Left ventricle myocardium inferior (tissue), 1 donor: ENCODE results near the gene ZNF562. TPM values are rescaled to one million over a fixed set of nuclear protein-coding genes. Genes with fewer than 3 reads are reported as not detected.

Source experiments
- DNase-seq: peaks from one replicate; pipeline ENCODE4 v3.0.0-alpha.2; 2020
- H3K27ac ChIP-seq: fragments of 200-600 bp; replicated peaks from 2 replicates; pipeline ENCODE4 v1.8.0; 2021
- H3K27me3 ChIP-seq: fragments of 200-600 bp; 2 replicates; pipeline ENCODE4 v1.8.0; 2021; ENCODE audit warnings: low read depth
- H3K36me3 ChIP-seq: fragments of 200-600 bp; 2 replicates; pipeline ENCODE4 v1.8.0; 2021
- H3K4me1 ChIP-seq: fragments of 200-600 bp; 2 replicates; pipeline ENCODE4 v1.8.0; 2021
- H3K4me3 ChIP-seq: fragments of 200-600 bp; 2 replicates; pipeline ENCODE4 v1.8.0; 2021; ENCODE audit warnings: mild to moderate bottlenecking, moderate library complexity
- H3K9me3 ChIP-seq: fragments of 200-600 bp; replicated peaks from 2 replicates; pipeline ENCODE4 v1.8.0; 2021
- intact Hi-C: fragments of 100-400 bp; cut with micrococcal nuclease; formaldehyde crosslinking; loops from one replicate; pipeline ENCODE4 v1.11.0; 2022
- total RNA-seq: library from RNA; stranded (reverse); fragmentation: NEBNext Ultra II Directional; extraction: Animal tissue kit (Norgen Biotek cat#: 25700); gene quantifications from one replicate; pipeline ENCODE4 v1.2.1, GENCODE V29; 2021
- TF ChIP-seq, protein P1 (sequence below): fragments of 200-600 bp; IDR thresholded peaks from 2 replicates; pipeline ENCODE4 v1.8.0; 2021; ENCODE audit warnings: antibody characterized with exemption, mild to moderate bottlenecking, borderline replicate concordance
- donor health status: DM: no; HTN: yes; CAD: no; lungs with severe emphysema.

ZNF562 gene
- total RNA-seq, 1 donor from 2014 or later: 19.5 TPM

DNA sequence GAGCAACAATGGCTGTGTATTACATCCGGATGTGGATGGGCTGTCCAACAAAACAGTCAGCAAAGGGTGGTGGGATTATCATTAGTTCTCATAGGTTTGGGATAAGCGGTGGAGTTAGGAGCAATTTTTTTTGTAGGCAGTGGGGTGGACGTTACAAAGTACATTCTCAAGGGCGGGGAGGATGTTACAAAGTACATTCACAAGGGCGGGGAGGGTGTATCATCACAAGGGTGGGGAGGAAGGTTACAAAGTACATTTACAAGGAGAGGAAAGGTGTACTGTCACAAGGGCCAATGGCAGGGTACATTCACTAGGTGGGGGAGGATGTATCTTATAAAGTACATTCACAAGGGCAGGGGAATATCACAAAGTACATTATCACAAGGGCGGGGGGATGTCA lies 33.1 kb downstream of the ZNF562 start:
- intact Hi-C loops: no loop called here
- no peak overlapping the region for H3K4me3 ChIP-seq

GRCh38 chr19:9640956-9641355 lies 33.9 kb downstream of the ZNF562 start:
- H3K27me3 ChIP-seq: no peaks in the 10 kb centered on the region
- DNase-seq: no peak
- no peak overlapping the region for H3K27ac ChIP-seq
- no peaks in the 10 kb centered on the region for H3K9me3 ChIP-seq
- intact Hi-C loops: no loop called here
- no peaks in the 10 kb centered on the region for H3K4me1 ChIP-seq
- TF ChIP-seq, protein P1, sequence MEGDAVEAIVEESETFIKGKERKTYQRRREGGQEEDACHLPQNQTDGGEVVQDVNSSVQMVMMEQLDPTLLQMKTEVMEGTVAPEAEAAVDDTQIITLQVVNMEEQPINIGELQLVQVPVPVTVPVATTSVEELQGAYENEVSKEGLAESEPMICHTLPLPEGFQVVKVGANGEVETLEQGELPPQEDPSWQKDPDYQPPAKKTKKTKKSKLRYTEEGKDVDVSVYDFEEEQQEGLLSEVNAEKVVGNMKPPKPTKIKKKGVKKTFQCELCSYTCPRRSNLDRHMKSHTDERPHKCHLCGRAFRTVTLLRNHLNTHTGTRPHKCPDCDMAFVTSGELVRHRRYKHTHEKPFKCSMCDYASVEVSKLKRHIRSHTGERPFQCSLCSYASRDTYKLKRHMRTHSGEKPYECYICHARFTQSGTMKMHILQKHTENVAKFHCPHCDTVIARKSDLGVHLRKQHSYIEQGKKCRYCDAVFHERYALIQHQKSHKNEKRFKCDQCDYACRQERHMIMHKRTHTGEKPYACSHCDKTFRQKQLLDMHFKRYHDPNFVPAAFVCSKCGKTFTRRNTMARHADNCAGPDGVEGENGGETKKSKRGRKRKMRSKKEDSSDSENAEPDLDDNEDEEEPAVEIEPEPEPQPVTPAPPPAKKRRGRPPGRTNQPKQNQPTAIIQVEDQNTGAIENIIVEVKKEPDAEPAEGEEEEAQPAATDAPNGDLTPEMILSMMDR: no peak
- H3K4me3 ChIP-seq: no peak overlapping the region
- peaks cover 23% of the 10 kb centered on the region for H3K36me3 ChIP-seq

More for the DNA sequence above, 33.1 kb downstream of the ZNF562 start:
- peaks cover 23% of the 10 kb centered on the region for H3K36me3 ChIP-seq
- TF ChIP-seq, protein P1: no peak
- no peaks in the 10 kb centered on the region for H3K4me1 ChIP-seq
- H3K27me3 ChIP-seq: no peaks in the 10 kb centered on the region
- H3K27ac ChIP-seq: no peak overlapping the region
- no peak for DNase-seq
- no peaks in the 10 kb centered on the region for H3K9me3 ChIP-seq

DNA sequence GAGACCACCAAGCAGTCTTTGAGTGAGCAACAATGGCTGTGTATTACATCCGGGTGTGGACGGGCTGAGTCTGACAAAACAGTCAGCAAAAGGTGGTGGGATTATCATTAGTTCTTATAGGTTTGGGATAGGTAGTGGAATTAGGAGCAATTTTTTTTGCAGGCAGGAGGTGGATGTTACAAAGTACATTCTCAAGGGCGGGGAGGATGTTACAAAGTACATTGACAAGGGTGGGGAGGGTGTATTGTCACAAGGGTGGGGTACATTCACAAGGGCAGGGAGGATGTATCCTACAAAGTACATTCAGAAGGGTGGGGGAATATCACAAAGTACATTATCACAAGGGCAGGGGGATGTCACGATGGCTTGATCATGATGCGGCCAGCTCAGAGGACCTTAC lies 38.9 kb downstream of the ZNF562 start:
- DNase-seq: no peak
- no peak overlapping the region for H3K27ac ChIP-seq
- no peaks in the 10 kb centered on the region for H3K9me3 ChIP-seq
- intact Hi-C loops: no loop called here
- H3K4me3 ChIP-seq: no peak overlapping the region
- no peaks in the 10 kb centered on the region for H3K27me3 ChIP-seq
- H3K4me1 ChIP-seq: peaks cover 6% of the 10 kb centered on the region
- peaks cover 35% of the 10 kb centered on the region for H3K36me3 ChIP-seq
- TF ChIP-seq, protein P1: no peak

DNA sequence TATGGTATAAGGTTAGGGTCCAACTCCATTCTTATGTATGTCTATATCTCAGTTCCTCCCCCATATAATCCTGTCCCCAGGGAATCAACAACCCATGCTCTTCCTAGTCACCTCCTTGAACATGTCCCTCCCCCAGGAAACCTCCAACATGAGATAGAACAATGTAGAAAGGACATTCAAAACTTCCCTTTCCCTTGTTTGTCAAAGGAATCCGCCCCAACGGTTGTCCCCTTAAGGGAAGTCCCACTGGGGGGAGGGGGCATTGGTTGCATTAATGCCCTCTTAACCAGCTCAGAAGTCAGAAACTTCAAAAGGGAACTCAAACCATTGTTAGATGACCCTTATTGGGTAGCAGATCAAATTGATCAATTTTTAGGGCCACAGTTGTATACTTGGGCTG lies 47.0 kb downstream of the ZNF562 start:
- intact Hi-C loops: loop anchor here (5.0 kb wide), 1 partner anchor 169 kb away; no protein-coding TSS in a partner anchor
- no peaks in the 10 kb centered on the region for H3K9me3 ChIP-seq
- no peaks in the 10 kb centered on the region for H3K27me3 ChIP-seq
- H3K4me1 ChIP-seq: peaks cover 10% of the 10 kb centered on the region
- H3K36me3 ChIP-seq: peaks cover 9% of the 10 kb centered on the region
- no peak overlapping the region for H3K27ac ChIP-seq
- H3K4me3 ChIP-seq: no peak overlapping the region
- no peak for DNase-seq
- TF ChIP-seq, protein P1: no peak

GRCh38 chr19:9622531-9622930 lies 52.4 kb downstream of the ZNF562 start:
- Histone ChIP-seq H3K4me3 (no peak overlapping the region), H3K36me3 (peaks cover 21% of the 10 kb centered on the region), H3K27ac (peak overlapping the region; percentile 95), H3K4me1 (peaks cover 40% of the 10 kb centered on the region), H3K27me3 (no peaks in the 10 kb centered on the region), H3K9me3 (no peaks in the 10 kb centered on the region)
- DNase-seq: no peak
- intact Hi-C loops: no loop called here
- TF ChIP-seq, protein P1: no peak
